HEK293T (cell line): ENCODE measurements around the gene KCNH6.

Source experiments
- ARNT ChIP-seq: fragments of 450-650 bp; IDR thresholded peaks from 2 replicates; pipeline ENCODE4 v1.6.1; 2017; ENCODE audit warnings: mild to moderate bottlenecking
- BHLHE40 ChIP-seq: fragments of 450-650 bp; IDR thresholded peaks from 2 replicates; pipeline ENCODE4 v1.6.1; 2016; ENCODE audit warnings: mild to moderate bottlenecking, moderate library complexity, borderline replicate concordance
- FOXA1 ChIP-seq: fragments of 450-650 bp; IDR thresholded peaks from 2 replicates; pipeline ENCODE4 v1.6.1; 2016; ENCODE audit warnings: mild to moderate bottlenecking
- FOXM1 ChIP-seq: fragments of 450-650 bp; IDR thresholded peaks from 2 replicates; pipeline ENCODE4 v1.6.1; 2017; ENCODE audit warnings: mild to moderate bottlenecking, borderline replicate concordance
- HDGF ChIP-seq: fragments of 450-650 bp; IDR thresholded peaks from 2 replicates; pipeline ENCODE4 v1.6.1; 2017; ENCODE audit warnings: antibody characterized with exemption, borderline replicate concordance
- LEF1 ChIP-seq: fragments of 450-650 bp; IDR thresholded peaks from 2 replicates; pipeline ENCODE4 v1.6.1; 2017; ENCODE audit warnings: mild to moderate bottlenecking, borderline replicate concordance
- PKNOX1 ChIP-seq: fragments of 450-650 bp; IDR thresholded peaks from 2 replicates; pipeline ENCODE4 v1.6.1; 2016
- SP1 ChIP-seq: fragments of 450-650 bp; IDR thresholded peaks from 2 replicates; pipeline ENCODE4 v1.6.1; 2017
- SUZ12 ChIP-seq: fragments of 450-650 bp; IDR thresholded peaks from 2 replicates; pipeline ENCODE4 v1.6.1; 2016; ENCODE audit warnings: mild to moderate bottlenecking
- TARDBP ChIP-seq: fragments of 450-650 bp; IDR thresholded peaks from 2 replicates; pipeline ENCODE4 v1.6.1; 2016
- ZNF384 ChIP-seq: fragments of 450-650 bp; IDR thresholded peaks from 2 replicates; pipeline ENCODE4 v1.6.1; 2016

- no peak for TF ChIP-seq ARNT
- no peak for TF ChIP-seq BHLHE40
- TF ChIP-seq SP1 = no peak
- TF ChIP-seq SUZ12 = no peak
- TF ChIP-seq ZNF384 = no peak
- no peak for TF ChIP-seq HDGF
- TF ChIP-seq TARDBP = no peak
- no peak for TF ChIP-seq FOXM1
- TF ChIP-seq PKNOX1 = no peak
- TF ChIP-seq LEF1 = no peak
- TF ChIP-seq FOXA1 = no peak
Observed at GRCh38 chr17:63561819-63562218, 38.7 kb downstream of the KCNH6 start.
